PFSK-1 (cell line): ENCODE results near the gene GAR1.

Experiments used
- FOXP2 ChIP-seq: optimal IDR thresholded peaks from 2 replicates; pipeline ENCODE3; 2011; ENCODE audit warnings: borderline replicate concordance, control low read depth, inconsistent platforms; ENCODE audit not compliant: insufficient read depth; ENCODE audit errors: extremely low read length, extremely low read depth
- POLR2AphosphoS5 ChIP-seq: IDR thresholded peaks from 2 replicates; pipeline ENCODE4 v1.6.1; 2012; ENCODE audit warnings: low read depth, mild to moderate bottlenecking, control low read depth, low read length, moderate library complexity
- SIN3A ChIP-seq: IDR thresholded peaks from 2 replicates; pipeline ENCODE4 v1.6.1; 2012; ENCODE audit warnings: mild to moderate bottlenecking, low read length, moderate library complexity, borderline replicate concordance; ENCODE audit not compliant: insufficient read depth
- TAF1 ChIP-seq: IDR thresholded peaks from 2 replicates; pipeline ENCODE4 v1.6.1; 2012; ENCODE audit warnings: low read length, control low read depth, borderline replicate concordance; ENCODE audit not compliant: insufficient read depth
- TF ChIP-seq, protein P1 (sequence below), 2 experiments: IDR thresholded peaks; 2 replicates each; pipeline versions ENCODE4 v1.6.1 to v1.8.0; 2011 to 2012; ENCODE audit warnings: low read depth in 2 of 2, low read length in 2 of 2, control low read depth in 1 of 2, inconsistent platforms in 1 of 2, mild to moderate bottlenecking in 1 of 2, moderate library complexity in 1 of 2; ENCODE audit not compliant: insufficient read depth in 1 of 2

Gene GAR1

DNA sequence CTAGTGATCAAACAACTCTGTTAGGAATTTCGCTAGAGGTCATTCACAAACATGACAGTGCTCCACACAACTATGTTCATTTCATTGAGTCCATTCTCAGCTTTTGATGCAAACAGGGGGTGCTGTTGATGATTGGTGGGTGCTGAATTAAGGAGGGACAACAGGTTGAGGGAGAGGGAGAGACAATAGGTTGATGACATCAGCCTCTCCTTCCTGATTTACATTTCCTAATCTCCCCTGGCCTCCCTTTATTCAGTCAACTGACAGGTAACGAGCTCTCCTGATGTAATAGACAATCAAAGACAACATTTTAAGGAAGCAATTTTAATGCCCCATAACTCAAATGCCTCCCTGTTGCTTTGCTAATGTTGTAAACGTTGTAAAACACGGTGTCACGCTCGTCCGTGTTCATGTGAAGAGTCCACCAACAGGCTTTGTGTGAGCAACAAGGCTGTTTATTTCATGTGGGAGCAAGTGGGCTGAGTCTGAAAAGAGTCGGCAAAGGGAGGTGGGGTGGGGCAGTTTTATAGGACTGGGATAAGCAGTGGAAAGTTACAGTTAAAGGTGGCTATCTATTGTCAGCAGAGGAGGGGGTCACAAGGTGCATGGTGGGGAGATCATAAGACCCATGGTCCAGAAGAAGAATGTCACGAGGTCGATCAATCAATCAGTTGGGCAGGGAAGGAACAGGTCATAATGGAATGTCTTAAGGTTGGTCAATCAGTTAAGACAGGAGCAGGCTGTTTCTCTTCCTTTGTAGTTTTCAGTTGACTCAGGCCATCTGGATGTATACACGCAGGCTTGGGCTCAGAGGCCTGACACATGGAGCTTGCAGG, 4.8 kb upstream of the GAR1 start:
- TF ChIP-seq FOXP2, result no peak
- no peak for TF ChIP-seq SIN3A
- no peak for TF ChIP-seq POLR2AphosphoS5
- TF ChIP-seq, protein P1, sequence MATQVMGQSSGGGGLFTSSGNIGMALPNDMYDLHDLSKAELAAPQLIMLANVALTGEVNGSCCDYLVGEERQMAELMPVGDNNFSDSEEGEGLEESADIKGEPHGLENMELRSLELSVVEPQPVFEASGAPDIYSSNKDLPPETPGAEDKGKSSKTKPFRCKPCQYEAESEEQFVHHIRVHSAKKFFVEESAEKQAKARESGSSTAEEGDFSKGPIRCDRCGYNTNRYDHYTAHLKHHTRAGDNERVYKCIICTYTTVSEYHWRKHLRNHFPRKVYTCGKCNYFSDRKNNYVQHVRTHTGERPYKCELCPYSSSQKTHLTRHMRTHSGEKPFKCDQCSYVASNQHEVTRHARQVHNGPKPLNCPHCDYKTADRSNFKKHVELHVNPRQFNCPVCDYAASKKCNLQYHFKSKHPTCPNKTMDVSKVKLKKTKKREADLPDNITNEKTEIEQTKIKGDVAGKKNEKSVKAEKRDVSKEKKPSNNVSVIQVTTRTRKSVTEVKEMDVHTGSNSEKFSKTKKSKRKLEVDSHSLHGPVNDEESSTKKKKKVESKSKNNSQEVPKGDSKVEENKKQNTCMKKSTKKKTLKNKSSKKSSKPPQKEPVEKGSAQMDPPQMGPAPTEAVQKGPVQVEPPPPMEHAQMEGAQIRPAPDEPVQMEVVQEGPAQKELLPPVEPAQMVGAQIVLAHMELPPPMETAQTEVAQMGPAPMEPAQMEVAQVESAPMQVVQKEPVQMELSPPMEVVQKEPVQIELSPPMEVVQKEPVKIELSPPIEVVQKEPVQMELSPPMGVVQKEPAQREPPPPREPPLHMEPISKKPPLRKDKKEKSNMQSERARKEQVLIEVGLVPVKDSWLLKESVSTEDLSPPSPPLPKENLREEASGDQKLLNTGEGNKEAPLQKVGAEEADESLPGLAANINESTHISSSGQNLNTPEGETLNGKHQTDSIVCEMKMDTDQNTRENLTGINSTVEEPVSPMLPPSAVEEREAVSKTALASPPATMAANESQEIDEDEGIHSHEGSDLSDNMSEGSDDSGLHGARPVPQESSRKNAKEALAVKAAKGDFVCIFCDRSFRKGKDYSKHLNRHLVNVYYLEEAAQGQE (IDR thresholded peaks at IDR 0.05; ENCODE audit: insufficient read depth in 1 of 2, low read depth in 2 of 2, low read length in 2 of 2), result no peak
- no peak for TF ChIP-seq TAF1

DNA sequence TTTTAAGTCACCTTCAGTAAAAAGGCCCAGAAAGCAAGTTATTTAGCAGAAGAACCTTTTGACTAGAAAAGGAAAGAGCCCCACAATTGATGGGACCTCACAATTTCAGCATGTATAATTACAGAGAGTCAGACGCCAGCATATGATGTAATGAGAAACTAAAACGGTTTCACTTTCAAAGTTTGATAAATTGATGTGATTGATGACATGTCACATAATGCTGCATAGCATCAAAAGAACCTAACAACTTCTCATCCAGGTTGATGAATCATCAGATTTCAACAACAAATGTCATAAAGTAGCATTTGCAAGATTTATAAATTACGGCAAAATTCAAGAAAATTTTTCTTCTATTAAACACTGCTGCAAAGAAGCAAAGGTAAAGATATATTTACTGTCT, 3.9 kb upstream of the GAR1 start:
- TF ChIP-seq TAF1, result no peak
- no peak for TF ChIP-seq FOXP2
- TF ChIP-seq SIN3A, result no peak
- no peak for TF ChIP-seq POLR2AphosphoS5
- TF ChIP-seq, protein P1 (IDR thresholded peaks at IDR 0.05; ENCODE audit: insufficient read depth in 1 of 2, low read depth in 2 of 2, low read length in 2 of 2), result no peak

GRCh38 chr4:109816082-109816442, 500 bp downstream of the GAR1 start:
- TF ChIP-seq TAF1, result no peak
- no peak for TF ChIP-seq FOXP2
- TF ChIP-seq POLR2AphosphoS5, result no peak
- TF ChIP-seq, protein P1 (IDR thresholded peaks at IDR 0.05; ENCODE audit: insufficient read depth in 1 of 2, low read depth in 2 of 2, low read length in 2 of 2), result no peak
- no peak for TF ChIP-seq SIN3A

GRCh38 chr4:109816894-109817293, 1.3 kb downstream of the GAR1 start:
- no peak for TF ChIP-seq SIN3A

- TF ChIP-seq, protein P1 (IDR thresholded peaks at IDR 0.05; ENCODE audit: insufficient read depth in 1 of 2, low read depth in 2 of 2, low read length in 2 of 2), result no peak
- no peak for TF ChIP-seq FOXP2
- TF ChIP-seq TAF1, result no peak
- TF ChIP-seq POLR2AphosphoS5, result no peak
- TF ChIP-seq SIN3A, result no peak
Measured at GRCh38 chr4:109818268-109818667, 2.7 kb downstream of the GAR1 start.
